GM12878 (cell line): ENCODE results near the gene SLC39A8. TPM values are rescaled to one million over a fixed set of nuclear protein-coding genes. Genes with fewer than 3 reads are reported as not detected.

Experiments
- ATAC-seq: fragments of 200-7000 bp; cut with Tn5 transposase; 3 replicates; pipeline ENCODE4 v1.9.1; 2020; ENCODE audit warnings: mild to moderate bottlenecking, moderate library complexity
- BruUV-seq: library from RNA; stranded (reverse); fragments of 400-500 nt; replicated peaks from 2 replicates; lab custom pipeline; 2021; lab: Mats Ljungman, UMichigan
- CTCF ChIA-PET: fragments of 300-600 bp; sonication (Branson Sonifier 250); formaldehyde crosslinking; extraction: SDS; loops from one replicate; lab custom pipeline; 2021; ENCODE audit warnings: inconsistent platforms; lab: Yijun Ruan, JAX
- POLR2A ChIA-PET: fragments of 350-600 bp; formaldehyde crosslinking; extraction: SDS; loops from one replicate; lab custom pipeline; 2021; ENCODE audit warnings: inconsistent platforms; lab: Charles Lee
- RAD21 ChIA-PET: fragments of 300-600 bp; sonication (Branson Sonifier 250); formaldehyde crosslinking; loops from one replicate; lab custom pipeline; 2023; ENCODE audit warnings: antibody characterized with exemption; ENCODE audit not compliant: unreplicated experiment; lab: Charles Lee
- SMC1A ChIA-PET: fragments of 300-600 bp; sonication (Branson Sonifier 250); formaldehyde crosslinking; loops from one replicate; lab custom pipeline; 2023; ENCODE audit not compliant: unreplicated experiment, uncharacterized antibody; lab: Charles Lee
- DNase-seq: peaks from one replicate; pipeline ENCODE4 v3.0.0-alpha.2; 2011; ENCODE audit warnings: low read depth, low spot score
- FAIRE-seq: peaks from 3 replicates; lab custom pipeline; 2011; peaks lifted over from hg19 to GRCh38; lab: Jason Lieb, UNC
- H2AFZ ChIP-seq: 2 replicates; pipeline ENCODE4 v1.6.0; 2011; ENCODE audit warnings: low read depth, low read length, control low read depth; ENCODE audit not compliant: control insufficient read depth
- H3K27ac ChIP-seq: 2 replicates; pipeline ENCODE4 v1.5.1; 2011; ENCODE audit warnings: control low read depth; ENCODE audit not compliant: control insufficient read depth, insufficient read depth
- H3K27me3 ChIP-seq, 2 experiments: replicated peaks in 1 of 2; 2 replicates each; pipeline versions ENCODE4 v1.6.0 to v1.6.1; 2011; ENCODE audit warnings: low read length in 1 of 2; ENCODE audit not compliant: control insufficient read depth in 2 of 2, insufficient read depth in 2 of 2
- H3K36me3 ChIP-seq, 2 experiments: 2 replicates each; pipeline ENCODE4 v1.5.1; 2011; ENCODE audit warnings: low read length in 1 of 2; ENCODE audit not compliant: control insufficient read depth in 2 of 2, insufficient read depth in 2 of 2
- H3K4me1 ChIP-seq: 2 replicates; pipeline ENCODE4 v1.6.1; 2011; ENCODE audit warnings: mild to moderate bottlenecking, low read length, moderate library complexity, mixed read lengths; ENCODE audit not compliant: control insufficient read depth, insufficient read depth
- H3K4me2 ChIP-seq: 2 replicates; pipeline ENCODE4 v1.6.0; 2011; ENCODE audit warnings: control low read depth; ENCODE audit not compliant: control insufficient read depth, insufficient read depth
- H3K4me3 ChIP-seq: fragments of 200-600 bp; sonication (generic); 2 replicates; pipeline ENCODE4 v1.5.1; 2016
- H3K79me2 ChIP-seq: 2 replicates; pipeline ENCODE4 v1.6.0; 2011; ENCODE audit warnings: low read length; ENCODE audit not compliant: control insufficient read depth, insufficient read depth
- H3K9ac ChIP-seq: 2 replicates; pipeline ENCODE4 v1.8.0; 2011; ENCODE audit warnings: low read length, control low read depth, mixed read lengths; ENCODE audit not compliant: control insufficient read depth, insufficient read depth
- H3K9me3 ChIP-seq: replicated peaks from 3 replicates; pipeline ENCODE4 v1.5.1; 2011; ENCODE audit warnings: mild to moderate bottlenecking, low read length; ENCODE audit not compliant: control insufficient read depth, insufficient read depth
- H4K20me1 ChIP-seq: 2 replicates; pipeline ENCODE4 v1.6.0; 2011; ENCODE audit not compliant: control insufficient read depth, insufficient read depth
- CHD1 ChIP-seq: IDR thresholded peaks from 2 replicates; pipeline ENCODE4 v1.6.1; 2012; ENCODE audit warnings: low read depth, low read length, improper control_type of control experiment
- CREM ChIP-seq: IDR thresholded peaks from 2 replicates; pipeline ENCODE4 v1.6.1; 2014; ENCODE audit warnings: antibody characterized with exemption, low read depth
- ESRRA ChIP-seq: IDR thresholded peaks from 2 replicates; pipeline ENCODE4 v1.6.1; 2012; ENCODE audit warnings: mild to moderate bottlenecking, low read length, improper control_type of control experiment
- GABPA ChIP-seq: IDR thresholded peaks from 2 replicates; pipeline ENCODE4 v1.6.1; 2014; ENCODE audit warnings: antibody characterized with exemption, low read depth, mild to moderate bottlenecking, inconsistent platforms
- IRF5 ChIP-seq: fragments of 450-650 bp; IDR thresholded peaks from 2 replicates; pipeline ENCODE4 v1.6.1; 2017; ENCODE audit warnings: borderline replicate concordance
- KDM1A ChIP-seq: fragments of 200-600 bp; sonication (generic); IDR thresholded peaks from 2 replicates; pipeline ENCODE4 v1.6.1; 2016; ENCODE audit warnings: borderline replicate concordance
- MEF2A ChIP-seq: IDR thresholded peaks from 2 replicates; pipeline ENCODE4 v1.6.1; 2011; ENCODE audit warnings: low read depth, mild to moderate bottlenecking, low read length, moderate library complexity; ENCODE audit not compliant: insufficient read depth
- NFIC ChIP-seq: IDR thresholded peaks from 2 replicates; pipeline ENCODE4 v1.6.1; 2012; ENCODE audit warnings: low read depth, mild to moderate bottlenecking, inconsistent platforms, low read length, moderate library complexity
- NKRF ChIP-seq: fragments of 450-650 bp; conservative IDR thresholded peaks from 2 replicates; pipeline ENCODE4 v1.6.1; 2017; ENCODE audit warnings: mild to moderate bottlenecking, moderate library complexity
- NR2C1 ChIP-seq: fragments of 450-650 bp; IDR thresholded peaks from 2 replicates; pipeline ENCODE4 v1.6.1; 2017; ENCODE audit warnings: antibody characterized with exemption, mild to moderate bottlenecking, moderate library complexity
- PML ChIP-seq: IDR thresholded peaks from 2 replicates; pipeline ENCODE4 v1.6.1; 2012; ENCODE audit warnings: low read length, inconsistent platforms
- RAD21 ChIP-seq: IDR thresholded peaks from 2 replicates; pipeline ENCODE4 v1.6.1; 2011; ENCODE audit warnings: mild to moderate bottlenecking, low read depth, low read length, moderate library complexity; ENCODE audit not compliant: insufficient read depth
- RAD51 ChIP-seq: fragments of 450-650 bp; IDR thresholded peaks from 2 replicates; pipeline ENCODE4 v1.6.1; 2016; ENCODE audit warnings: moderate library complexity, mild to moderate bottlenecking, inconsistent platforms
- SKIL ChIP-seq: fragments of 450-650 bp; IDR thresholded peaks from 2 replicates; pipeline ENCODE4 v1.6.1; 2017; ENCODE audit warnings: mild to moderate bottlenecking, low read depth, inconsistent platforms; ENCODE audit not compliant: poor library complexity, severe bottlenecking
- USF2 ChIP-seq: IDR thresholded peaks from 2 replicates; pipeline ENCODE4 v1.6.1; 2011; ENCODE audit warnings: low read depth, low read length, improper control_type of control experiment, borderline replicate concordance
- WRNIP1 ChIP-seq: IDR thresholded peaks from 2 replicates; pipeline ENCODE4 v1.6.1; 2011; ENCODE audit warnings: low read depth, low read length, improper control_type of control experiment, borderline replicate concordance
- ZSCAN29 ChIP-seq: fragments of 450-650 bp; IDR thresholded peaks from 2 replicates; pipeline ENCODE4 v1.6.1; 2017; ENCODE audit warnings: mild to moderate bottlenecking, moderate library complexity
- WGBS: methylation state at CpG from one replicate; pipeline ENCODE4 v1.1.6; 2016; ENCODE audit warnings: low lambda C conversion rate; ENCODE audit not compliant: insufficient replicate concordance, insufficient coverage; ENCODE audit errors: missing lambda C conversion rate; 5-methylcytosine and 5-hydroxymethylcytosine counted together
- in situ Hi-C: fragments of 300-500 bp; cut with MboI; formaldehyde crosslinking; loops from 9 replicates; pipeline ENCODE4 v1.14.3; 2018; ENCODE audit warnings: mixed read lengths
- intact Hi-C: fragments of 100-400 bp; cut with micrococcal nuclease; formaldehyde crosslinking; loops from one replicate; pipeline ENCODE4 v1.14.2; 2022; ENCODE audit not compliant: unreplicated experiment
- polyA plus RNA-seq, 11 experiments: library from polyadenylated mRNA; depleted of rRNA in 4 of 11; unstranded in 6 of 11; stranded (reverse) in 5 of 11; fragments of >200 nt; fragmentation: Nextera tagmentation in 4 of 11; fragmentation: Illumina TruSeq in 1 of 11; extraction: Ambion mirVana in 4 of 11; extraction: Trizol in 1 of 11; gene quantifications; 1 replicate in 1 of 11; 2 replicates in 10 of 11; pipeline versions ENCODE4 v1.2.1 to v1.2.3, GENCODE V29; 2011 to 2016; ENCODE audit warnings: inconsistent platforms in 2 of 11, missing spikeins in 2 of 11, low read depth in 1 of 11
- total RNA-seq, 4 experiments: library from RNA; depleted of rRNA in 3 of 4; stranded (reverse); fragments of >200 nt in 3 of 4; fragmentation: Illumina TruSeq in 1 of 4; extraction: Trizol in 1 of 4; gene quantifications; 2 replicates each; pipeline versions ENCODE4 v1.2.1 to v1.2.3, GENCODE V29; 2013 to 2021

Gene SLC39A8
- total and polyA plus RNA-seq, 10 of the 15 experiments (the other 5 are each of a cell fraction or from before 2014, with no cell fraction given) = 7.9 to 47.8 (median 32.8) TPM

GRCh38 chr4:102355748-102356147, 10.5 kb upstream of the SLC39A8 start:
- RAD21 ChIA-PET = no interaction called here
- in situ Hi-C loops (no loop called here), intact Hi-C loops (no loop called here)
- H2AFZ ChIP-seq = no peak overlapping the region
- CTCF ChIA-PET = interaction anchor here (0.8 kb wide), 1 partner anchor 1262 kb away, joined by 3 read pairs; no protein-coding TSS in a partner anchor
- no TSS peak for BruUV-seq
- ATAC-seq (no peak), DNase-seq (no peak), FAIRE-seq (no peak)
- no peaks in the 10 kb centered on the region for H3K36me3 ChIP-seq
- no peak overlapping the region for H3K4me2 ChIP-seq
- H4K20me1 ChIP-seq = no peaks in the 10 kb centered on the region
- H3K27ac ChIP-seq = no peak overlapping the region
- no peak overlapping the region for H3K9ac ChIP-seq
- H3K4me3 ChIP-seq = no peak overlapping the region
- no peaks in the 10 kb centered on the region for H3K9me3 ChIP-seq
- peaks cover 0 to 3% of the 10 kb centered on the region in 2 experiments; a peak in 1 of 4 replicates for H3K27me3 ChIP-seq
- WGBS = 48% methylated on average over 2 of the region's 2 CpGs
- TF ChIP-seq PML (no peak), NFIC (no peak), ESRRA (no peak), NR2C1 (no peak), USF2 (no peak), RAD51 (no peak), SKIL (no peak), ZSCAN29 (no peak), CREM (no peak), IRF5 (no peak), WRNIP1 (no peak), NKRF (no peak), RAD21 (no peak), KDM1A (no peak), GABPA (no peak), CHD1 (no peak), MEF2A (no peak)
- H3K79me2 ChIP-seq = no peaks in the 10 kb centered on the region
- no peaks in the 10 kb centered on the region for H3K4me1 ChIP-seq
- SMC1A ChIA-PET = no interaction called here
- POLR2A ChIA-PET = no interaction called here
